GM19467 (cell line): ENCODE measurements around the gene PDS5A.
"Not testable (repeated sequence)": the region's sequence is repeated elsewhere in the genome, so short reads cannot be mapped to it uniquely, and the experiment has no call there.

Experiments
- ATAC-seq: cut with Tn5 transposase; IDR thresholded peaks from one replicate; pipeline ENCODE4 v1.9.1; 2021; ENCODE audit warnings: mild to moderate bottlenecking, moderate library complexity; ENCODE audit not compliant: unreplicated experiment

PDS5A gene, protein sequence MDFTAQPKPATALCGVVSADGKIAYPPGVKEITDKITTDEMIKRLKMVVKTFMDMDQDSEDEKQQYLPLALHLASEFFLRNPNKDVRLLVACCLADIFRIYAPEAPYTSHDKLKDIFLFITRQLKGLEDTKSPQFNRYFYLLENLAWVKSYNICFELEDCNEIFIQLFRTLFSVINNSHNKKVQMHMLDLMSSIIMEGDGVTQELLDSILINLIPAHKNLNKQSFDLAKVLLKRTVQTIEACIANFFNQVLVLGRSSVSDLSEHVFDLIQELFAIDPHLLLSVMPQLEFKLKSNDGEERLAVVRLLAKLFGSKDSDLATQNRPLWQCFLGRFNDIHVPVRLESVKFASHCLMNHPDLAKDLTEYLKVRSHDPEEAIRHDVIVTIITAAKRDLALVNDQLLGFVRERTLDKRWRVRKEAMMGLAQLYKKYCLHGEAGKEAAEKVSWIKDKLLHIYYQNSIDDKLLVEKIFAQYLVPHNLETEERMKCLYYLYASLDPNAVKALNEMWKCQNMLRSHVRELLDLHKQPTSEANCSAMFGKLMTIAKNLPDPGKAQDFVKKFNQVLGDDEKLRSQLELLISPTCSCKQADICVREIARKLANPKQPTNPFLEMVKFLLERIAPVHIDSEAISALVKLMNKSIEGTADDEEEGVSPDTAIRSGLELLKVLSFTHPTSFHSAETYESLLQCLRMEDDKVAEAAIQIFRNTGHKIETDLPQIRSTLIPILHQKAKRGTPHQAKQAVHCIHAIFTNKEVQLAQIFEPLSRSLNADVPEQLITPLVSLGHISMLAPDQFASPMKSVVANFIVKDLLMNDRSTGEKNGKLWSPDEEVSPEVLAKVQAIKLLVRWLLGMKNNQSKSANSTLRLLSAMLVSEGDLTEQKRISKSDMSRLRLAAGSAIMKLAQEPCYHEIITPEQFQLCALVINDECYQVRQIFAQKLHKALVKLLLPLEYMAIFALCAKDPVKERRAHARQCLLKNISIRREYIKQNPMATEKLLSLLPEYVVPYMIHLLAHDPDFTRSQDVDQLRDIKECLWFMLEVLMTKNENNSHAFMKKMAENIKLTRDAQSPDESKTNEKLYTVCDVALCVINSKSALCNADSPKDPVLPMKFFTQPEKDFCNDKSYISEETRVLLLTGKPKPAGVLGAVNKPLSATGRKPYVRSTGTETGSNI (N-terminal part only)

DNA sequence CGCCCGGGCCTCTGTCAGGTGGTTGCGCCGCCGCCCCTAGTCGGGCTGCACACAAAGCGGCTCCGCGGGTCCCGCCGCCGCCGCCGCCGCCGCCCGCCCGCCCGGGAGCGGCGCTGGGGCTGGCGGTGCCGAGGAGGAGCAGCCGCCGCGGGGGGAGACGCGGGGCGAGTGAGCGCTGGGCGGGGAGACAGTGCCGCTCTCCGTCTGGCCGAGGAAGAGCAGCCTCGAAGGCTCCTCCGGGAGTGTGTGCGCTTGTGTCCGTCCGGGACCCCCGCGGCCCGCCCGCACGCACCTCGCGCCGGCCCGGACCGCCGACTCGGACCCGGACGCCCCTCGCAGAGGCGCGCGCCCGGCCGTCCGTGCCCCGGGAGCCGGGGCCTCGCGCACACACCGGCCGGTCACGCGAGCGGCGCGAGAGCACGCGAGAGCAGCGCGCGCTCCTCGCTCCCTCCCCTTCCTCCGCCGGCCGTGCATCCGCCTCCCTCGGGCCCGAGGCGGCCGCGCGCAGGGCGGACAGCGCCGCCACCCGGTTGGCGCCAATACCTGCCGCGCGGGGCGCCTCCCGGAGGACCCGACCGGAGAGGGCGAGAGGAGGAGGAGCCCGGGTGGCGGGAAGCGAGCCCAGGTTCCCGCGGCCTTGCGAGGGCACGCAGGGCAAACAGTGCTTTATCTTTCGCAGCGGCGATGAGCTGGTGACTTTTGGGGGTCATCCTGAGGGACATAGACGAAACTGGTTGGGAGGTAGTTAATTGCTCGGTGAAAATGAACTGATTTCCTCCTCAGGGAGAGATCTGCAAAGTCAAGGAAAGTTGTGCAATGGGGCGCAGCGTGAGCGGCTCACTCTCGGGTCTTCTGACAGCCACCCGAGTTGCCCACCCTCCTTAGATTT is at the start of gene PDS5A:
TSS of gene PDS5A (minus strand) at position 423 of the 889 bp plus-strand sequence. CDS start 1,334 bp downstream, outside the sequence.
- peak; percentile 71 for ATAC-seq

DNA sequence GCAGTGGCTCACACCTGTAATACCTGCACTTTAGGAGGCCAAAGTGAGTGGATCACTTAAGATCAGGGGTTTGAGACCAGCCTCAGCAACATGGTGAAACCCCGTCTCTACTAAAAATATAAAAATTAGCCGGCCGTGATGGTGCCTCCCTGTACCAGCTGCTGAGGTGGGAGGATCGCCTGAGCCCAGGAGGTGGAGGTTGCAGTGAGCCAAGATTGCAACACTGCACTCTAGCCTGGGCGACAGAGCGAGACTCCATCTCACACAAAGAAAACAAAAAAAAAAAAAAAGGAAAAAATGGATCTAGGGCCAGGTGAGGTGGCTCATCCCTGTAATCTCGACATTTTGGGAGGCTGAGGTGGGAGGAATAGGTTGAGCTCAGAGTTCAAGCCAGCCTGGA is 46.3 kb upstream of the PDS5A start:
- ATAC-seq, result not testable (repeated sequence)

DNA sequence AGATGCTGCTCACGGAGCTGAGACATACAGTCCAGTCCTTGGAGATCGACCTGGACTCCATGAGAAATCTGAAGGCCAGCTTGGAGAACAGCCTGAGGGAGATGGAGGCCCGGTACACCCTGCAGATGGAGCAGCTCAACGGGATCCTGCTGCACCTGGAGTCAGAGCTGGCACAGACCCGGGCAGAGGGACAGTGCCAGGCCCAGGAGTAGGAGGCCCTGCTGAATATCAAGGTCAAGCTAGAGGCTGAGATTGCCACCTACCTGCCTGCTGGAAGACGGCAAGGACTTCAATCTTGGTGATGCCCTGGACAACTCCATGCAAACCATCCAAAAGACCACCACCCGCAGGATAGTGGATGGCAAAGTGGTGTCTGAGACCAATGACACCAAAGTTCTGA is 43.4 kb upstream of the PDS5A start:
- ATAC-seq, result not testable (repeated sequence)

GRCh38 chr4:40020221-40020620 is 42.5 kb upstream of the PDS5A start:
- no peak for ATAC-seq

DNA sequence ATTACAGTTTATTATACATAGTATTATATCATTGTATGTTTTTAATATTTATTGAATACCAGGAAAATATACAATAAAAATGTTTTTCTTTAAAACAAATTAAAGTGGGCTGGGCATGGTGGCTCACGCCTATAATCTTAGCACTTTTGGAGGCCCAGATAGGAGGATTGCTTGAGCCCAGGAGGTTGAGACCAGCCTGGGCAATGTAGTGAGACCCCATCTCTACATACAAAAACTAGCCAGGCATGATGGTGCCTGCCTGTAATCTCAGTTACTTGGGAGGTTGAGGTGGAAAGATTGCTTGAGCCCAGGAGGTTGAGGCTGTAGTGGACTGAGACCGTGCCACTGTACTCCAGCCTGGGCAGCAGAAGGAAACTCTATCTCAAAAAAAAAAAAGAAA is 38.3 kb upstream of the PDS5A start:
- no peak for ATAC-seq

DNA sequence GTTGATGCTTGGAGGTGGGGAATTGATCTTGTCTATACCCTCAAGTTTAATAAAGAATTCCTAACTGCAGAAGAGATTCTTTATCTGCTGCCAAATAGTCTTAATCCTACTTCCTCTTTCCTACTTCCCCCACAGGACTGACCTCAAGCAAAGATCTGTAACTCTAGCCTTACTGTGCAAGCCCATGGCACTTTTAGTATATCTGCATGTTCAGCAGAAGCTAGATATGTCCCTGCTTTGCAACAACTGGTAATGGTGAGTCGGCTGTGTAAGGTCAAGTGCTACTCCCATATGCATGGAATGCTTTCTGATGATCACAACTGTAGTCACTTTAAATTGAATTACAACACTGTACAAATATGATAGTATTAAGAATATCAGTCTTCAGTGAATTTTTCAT is 26.3 kb upstream of the PDS5A start:
- ATAC-seq, result no peak

- no peak for ATAC-seq
Measured at GRCh38 chr4:40000711-40001110, 23.0 kb upstream of the PDS5A start.

DNA sequence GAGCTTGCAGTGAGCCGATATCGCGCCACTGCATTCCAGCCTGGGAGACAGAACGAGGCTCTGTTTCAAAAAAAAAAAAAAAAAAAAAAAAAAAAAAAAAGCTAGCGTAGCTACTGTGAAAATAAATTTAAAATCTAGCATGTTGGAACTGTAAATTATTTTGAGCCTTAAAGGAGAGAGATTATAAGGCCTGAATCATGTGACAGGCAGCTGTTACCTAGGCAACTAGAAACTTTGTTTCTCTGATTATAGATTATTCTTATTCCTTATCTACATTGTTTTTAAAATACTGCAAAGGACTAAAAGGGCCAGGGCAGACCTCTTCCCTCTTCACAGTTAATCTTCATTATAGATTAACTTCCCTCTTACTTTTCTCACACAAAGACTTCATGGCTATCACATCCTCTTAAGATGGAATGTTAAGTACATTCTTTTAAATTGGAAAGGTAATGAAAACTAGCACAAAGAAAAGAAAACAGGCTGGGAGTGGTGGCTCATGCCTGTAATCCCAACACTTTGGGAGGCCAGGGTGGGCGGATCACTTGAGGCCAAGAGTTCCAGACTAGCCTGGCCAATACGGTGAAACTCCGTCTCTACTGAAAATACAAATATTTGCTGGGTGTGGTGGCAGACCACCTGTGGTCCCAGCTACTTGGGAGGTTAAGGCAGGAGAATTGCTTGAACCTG is 21.1 kb upstream of the PDS5A start:
- ATAC-seq, result no peak

DNA sequence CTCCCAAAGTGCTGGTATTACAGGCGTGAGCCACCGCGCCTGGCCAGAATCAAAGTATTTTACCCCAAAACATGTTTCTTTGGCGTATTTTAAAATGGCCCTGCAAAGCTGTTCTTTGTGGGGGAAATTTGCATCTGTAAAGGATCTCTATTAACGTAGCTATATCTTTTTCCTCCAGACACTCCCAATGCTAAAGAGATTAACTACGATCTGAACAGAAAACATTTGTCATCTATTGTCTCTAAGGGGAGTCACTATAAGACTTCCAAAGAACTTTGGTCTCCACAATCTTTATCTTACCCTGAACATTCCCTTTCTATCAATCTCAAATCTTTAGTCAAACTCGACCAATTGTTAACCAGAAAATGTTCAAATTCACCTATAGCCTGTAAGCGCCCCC is 19.1 kb upstream of the PDS5A start:
- ATAC-seq, result no peak

DNA sequence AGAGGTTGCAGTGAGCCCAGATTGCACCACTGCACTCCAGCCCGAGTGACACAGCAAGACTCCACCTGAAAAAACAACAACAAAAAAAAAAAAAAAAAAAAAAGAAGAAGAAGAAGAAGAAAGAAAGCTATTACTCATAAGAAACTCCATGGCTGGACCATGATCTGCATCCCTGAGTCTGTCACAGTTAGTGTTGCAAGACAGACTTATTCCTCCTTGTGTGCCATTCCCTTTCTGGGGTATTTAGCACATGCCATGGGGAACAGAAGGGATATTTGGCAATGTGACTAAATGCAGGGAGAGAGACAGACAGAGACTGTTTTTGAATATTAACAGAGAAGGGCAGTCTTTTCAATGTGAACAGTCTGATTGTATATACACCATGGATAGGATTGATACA is 16.7 kb upstream of the PDS5A start:
- no peak for ATAC-seq

DNA sequence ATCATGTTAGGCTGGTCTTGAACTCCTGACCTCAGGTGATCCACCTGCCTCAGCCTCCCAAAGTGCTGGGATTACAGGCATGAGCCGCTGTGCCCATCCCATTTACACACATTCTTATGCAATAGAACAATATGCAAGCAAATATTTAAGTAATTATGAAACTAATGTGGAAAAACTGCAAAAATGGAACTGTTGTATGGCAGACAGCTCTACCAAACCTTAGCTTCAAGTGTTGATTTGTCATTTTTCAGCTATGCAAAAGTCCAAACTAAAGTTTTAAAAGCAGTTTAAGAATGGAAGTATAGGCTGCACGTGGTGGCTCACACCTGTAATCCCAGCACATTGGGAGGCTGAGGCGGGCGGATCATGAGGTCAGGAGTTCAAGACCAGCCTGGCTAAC is 11.7 kb upstream of the PDS5A start:
- not testable (repeated sequence) for ATAC-seq

GRCh38 chr4:39987485-39987884 is 9.8 kb upstream of the PDS5A start:
- ATAC-seq, result no peak

GRCh38 chr4:39978904-39979303 is 1.2 kb upstream of the PDS5A start:
- no peak for ATAC-seq

DNA sequence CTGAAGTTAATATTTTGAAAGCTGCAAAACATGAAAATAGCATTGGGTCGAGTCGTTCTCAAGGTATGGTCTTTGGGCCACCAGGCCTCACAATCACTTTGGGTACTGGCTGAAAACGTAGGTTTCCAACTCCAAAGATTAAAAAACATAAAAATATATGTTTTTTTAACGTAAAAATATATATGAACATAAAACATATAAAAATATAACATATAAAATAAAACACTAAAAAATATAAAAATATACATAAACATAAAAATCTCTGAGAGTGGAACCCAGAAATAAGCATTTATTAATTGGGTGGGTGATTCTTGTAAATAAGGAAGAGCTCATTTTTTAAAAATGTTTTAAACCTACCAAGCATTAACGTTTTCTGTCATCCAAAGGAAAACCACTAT is 666 bp upstream of the PDS5A start:
- no peak for ATAC-seq

- ATAC-seq, result peak; percentile 22
Measured at GRCh38 chr4:39976945-39977488, 694 bp downstream of the PDS5A start.

DNA sequence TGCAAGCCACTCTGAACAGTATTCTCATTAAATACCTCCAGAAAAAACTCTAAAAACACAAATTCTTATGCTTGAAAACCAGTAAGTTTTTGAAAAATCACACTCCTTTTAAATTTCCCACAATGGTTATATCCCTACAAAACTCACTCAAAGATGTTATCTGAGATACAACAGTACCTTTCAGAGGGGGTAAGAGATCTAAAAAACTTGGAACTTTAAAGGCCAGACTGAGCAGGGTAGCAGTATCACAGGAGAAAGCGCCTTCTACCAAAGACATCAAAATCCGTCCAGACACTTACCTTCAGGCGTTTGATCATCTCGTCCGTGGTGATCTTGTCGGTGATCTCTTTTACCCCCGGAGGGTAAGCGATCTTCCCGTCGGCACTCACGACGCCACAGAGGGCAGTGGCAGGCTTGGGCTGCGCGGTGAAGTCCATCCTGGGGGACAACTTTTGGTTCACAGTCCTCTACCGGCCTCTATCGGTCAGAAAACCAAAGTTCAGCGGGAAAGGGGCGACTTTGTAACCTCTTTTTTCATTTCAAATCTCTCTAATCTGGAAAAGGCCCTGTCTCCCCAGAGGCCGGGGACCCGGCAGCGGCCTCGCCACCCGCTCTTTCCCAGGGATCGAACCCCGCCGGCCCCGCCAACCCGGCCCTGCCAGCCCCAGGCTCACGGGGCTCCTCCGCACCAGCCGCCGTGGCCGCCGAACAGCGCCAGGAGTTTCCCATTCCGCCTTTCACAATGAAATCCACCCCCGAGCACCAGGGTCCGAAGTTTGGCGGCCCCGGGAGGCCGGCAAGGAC is 1.4 kb downstream of the PDS5A start:
- ATAC-seq, result peak; percentile 32

DNA sequence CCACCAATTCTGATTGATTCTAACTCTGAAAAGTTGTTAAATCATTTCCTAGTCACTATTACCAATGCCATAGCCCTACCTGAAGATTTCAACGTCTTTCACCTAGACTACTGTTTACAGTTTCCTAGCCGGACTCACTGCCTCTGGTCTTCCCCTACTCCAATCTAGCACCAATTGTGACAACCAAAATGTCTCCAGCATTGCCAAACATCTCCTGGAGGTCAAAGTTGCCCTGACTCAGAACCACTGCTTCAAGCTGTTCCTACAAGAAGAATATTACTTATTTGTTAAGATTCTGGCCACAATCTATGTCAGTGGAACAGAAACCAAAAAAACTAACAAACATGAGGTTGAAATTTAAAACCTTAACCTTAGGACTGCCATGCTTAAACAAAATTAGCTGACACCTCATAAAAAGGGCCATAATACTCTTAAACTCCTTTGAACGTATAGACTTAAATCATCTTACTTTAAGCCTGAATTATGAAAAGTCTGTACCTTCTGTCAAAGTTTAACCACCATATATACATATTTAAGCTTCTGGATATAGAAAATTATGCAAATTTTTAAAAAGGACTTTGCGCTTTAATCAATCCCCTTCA is 2.1 kb downstream of the PDS5A start:
- no peak for ATAC-seq

GRCh38 chr4:39973052-39973451 is 4.7 kb downstream of the PDS5A start:
- not testable (repeated sequence) for ATAC-seq
